ENCODE data around the gene XRCC4. TPM values are rescaled to one million over a fixed set of nuclear protein-coding genes. Genes with fewer than 3 reads are reported as not detected.
"Not testable (repeated sequence)": the region's sequence is repeated elsewhere in the genome, so short reads cannot be mapped to it uniquely, and the experiment has no call there.

XRCC4 gene
- total RNA-seq, 1 donor from 2014 or later = 11.6 TPM

DNA sequence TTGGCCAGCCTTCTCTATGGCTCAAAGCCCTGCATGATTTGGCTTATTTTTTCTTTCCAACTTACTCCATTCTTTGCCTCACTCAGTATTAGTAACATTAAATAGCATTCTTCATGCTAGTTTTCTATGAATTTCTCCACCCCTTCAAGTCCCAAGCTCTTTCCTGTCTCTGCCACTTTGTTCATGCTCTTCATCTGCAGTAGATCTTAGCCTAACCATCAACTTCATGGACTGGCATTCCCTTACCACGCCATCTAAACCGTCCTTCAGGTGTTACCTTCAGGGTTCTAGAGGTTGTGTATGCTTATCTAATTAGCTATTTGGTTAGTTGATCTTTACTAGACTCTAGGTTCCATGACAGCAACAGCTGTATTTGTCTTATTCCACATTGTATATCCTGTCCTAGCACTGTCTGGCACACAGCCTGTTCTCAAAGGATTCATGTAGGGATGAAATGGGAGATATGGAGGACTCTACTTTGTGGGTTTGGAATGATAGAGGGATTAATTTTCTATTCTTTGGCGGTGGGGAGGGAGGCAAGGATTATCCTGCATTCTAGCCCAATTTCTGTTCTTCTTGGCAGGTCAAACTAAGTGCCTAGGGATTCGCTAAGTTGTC lies 26.5 kb upstream of the XRCC4 start:
- Mint-ChIP-seq H3K4me3 (no peak overlapping the region), H3K4me1 (peaks cover 9% of the 10 kb centered on the region), H3K27me3 (no peaks in the 10 kb centered on the region), H3K36me3 (ENCODE audit: low read depth) (peaks cover 37% of the 10 kb centered on the region), H3K9me3 (no peaks in the 10 kb centered on the region), H3K27ac (no peak overlapping the region)
- intact Hi-C loops (cut with micrococcal nuclease) = no loop called here
- no peak for DNase-seq

GRCh38 chr5:83055166-83055565 lies 22.2 kb upstream of the XRCC4 start:
- H3K9me3 Mint-ChIP-seq = no peaks in the 10 kb centered on the region
- H3K4me1 Mint-ChIP-seq = peaks cover 18% of the 10 kb centered on the region
- no peak overlapping the region for H3K4me3 Mint-ChIP-seq
- no peak for DNase-seq
- peak overlapping the region; percentile 58 for H3K27ac Mint-ChIP-seq
- intact Hi-C loops (cut with micrococcal nuclease) = no loop called here
- no peaks in the 10 kb centered on the region for H3K27me3 Mint-ChIP-seq
- H3K36me3 Mint-ChIP-seq (ENCODE audit: low read depth) = peaks cover 58% of the 10 kb centered on the region

GRCh38 chr5:83058726-83059125 lies 18.6 kb upstream of the XRCC4 start:
- peaks cover 18% of the 10 kb centered on the region for H3K4me1 Mint-ChIP-seq
- intact Hi-C loops (cut with micrococcal nuclease) = no loop called here
- H3K9me3 Mint-ChIP-seq = no peaks in the 10 kb centered on the region
- no peaks in the 10 kb centered on the region for H3K27me3 Mint-ChIP-seq
- peak overlapping the region; percentile 47 for H3K27ac Mint-ChIP-seq
- DNase-seq = no peak
- peaks cover 58% of the 10 kb centered on the region for H3K36me3 Mint-ChIP-seq (ENCODE audit: low read depth)
- no peak overlapping the region for H3K4me3 Mint-ChIP-seq

DNA sequence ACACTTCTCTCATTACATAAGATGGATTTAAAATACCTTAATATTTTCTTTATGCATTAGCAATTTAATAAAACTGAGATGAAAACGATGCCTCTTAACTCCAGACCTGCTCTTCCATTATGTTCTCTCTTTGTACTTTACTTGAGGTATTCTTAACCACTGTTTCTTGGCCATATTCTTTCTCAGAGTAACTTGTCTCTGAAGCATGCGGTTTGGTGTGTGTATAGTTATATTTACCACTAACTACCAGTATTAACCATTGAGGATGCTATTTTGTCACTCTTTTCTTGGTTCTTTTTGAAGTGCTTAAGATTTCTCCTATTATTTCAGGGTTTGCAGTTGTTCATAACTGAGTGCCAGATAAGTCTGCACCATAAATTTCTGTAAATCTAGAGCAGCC lies 18.0 kb upstream of the XRCC4 start:
- Mint-ChIP-seq H3K27me3 (no peaks in the 10 kb centered on the region), H3K9me3 (no peaks in the 10 kb centered on the region), H3K27ac (no peak overlapping the region), H3K4me1 (peaks cover 19% of the 10 kb centered on the region), H3K36me3 (ENCODE audit: low read depth) (peaks cover 55% of the 10 kb centered on the region), H3K4me3 (no peak overlapping the region)
- intact Hi-C loops (cut with micrococcal nuclease) = no loop called here
- DNase-seq = no peak

- H3K27ac Mint-ChIP-seq = no peak overlapping the region
- intact Hi-C loops (cut with micrococcal nuclease) = no loop called here
- H3K36me3 Mint-ChIP-seq (ENCODE audit: low read depth) = peaks cover 24% of the 10 kb centered on the region
- peaks cover 19% of the 10 kb centered on the region for H3K4me1 Mint-ChIP-seq
- no peaks in the 10 kb centered on the region for H3K9me3 Mint-ChIP-seq
- no peaks in the 10 kb centered on the region for H3K27me3 Mint-ChIP-seq
- no peak overlapping the region for H3K4me3 Mint-ChIP-seq
- no peak for DNase-seq
These were observed 10.7 kb upstream of the XRCC4 start for GRCh38 chr5:83066548-83067110.

- H3K27me3 Mint-ChIP-seq; H3K27ac Mint-ChIP-seq; H3K4me3 Mint-ChIP-seq; intact Hi-C loops (cut with micrococcal nuclease); DNase-seq; H3K9me3 Mint-ChIP-seq: not testable (repeated sequence)
- Mint-ChIP-seq H3K36me3 (ENCODE audit: low read depth) (peaks cover 27% of the 10 kb centered on the region), H3K4me1 (peaks cover 24% of the 10 kb centered on the region)
These were observed 10.0 kb upstream of the XRCC4 start for GRCh38 chr5:83067377-83067776.

DNA sequence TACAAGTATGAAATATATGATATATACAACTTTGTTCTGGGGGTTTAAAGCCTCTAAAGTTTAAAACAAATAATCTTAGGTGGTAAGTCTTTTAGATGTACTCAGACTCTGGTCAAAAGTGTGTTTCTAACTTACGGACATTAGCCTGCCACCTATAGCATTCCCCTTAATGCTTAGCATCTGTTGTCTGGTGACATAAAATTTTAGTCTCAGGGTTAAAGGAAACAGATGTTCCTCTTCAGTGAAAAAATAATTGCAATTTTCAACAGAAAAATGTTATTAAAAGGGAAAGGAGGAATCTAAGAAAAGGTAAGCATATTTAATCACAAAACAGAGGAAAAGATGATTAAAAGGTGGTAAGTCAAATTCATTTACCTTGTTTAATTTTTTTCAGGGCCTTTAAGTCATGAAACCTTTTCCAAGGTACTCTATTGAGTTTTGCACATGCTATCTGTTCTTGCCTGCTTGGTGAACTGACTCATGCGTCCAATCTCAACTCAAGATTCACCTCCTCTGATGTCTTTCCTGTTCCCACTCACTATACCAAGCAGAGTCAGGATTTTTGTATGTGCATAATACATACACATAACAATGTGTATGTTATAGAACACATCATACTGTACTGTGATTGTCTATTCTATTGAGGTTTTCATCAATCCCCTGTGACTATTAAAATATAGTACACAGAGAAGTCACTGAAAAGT lies 8.1 kb upstream of the XRCC4 start:
- DNase-seq = no peak
- H3K4me1 Mint-ChIP-seq = peaks cover 33% of the 10 kb centered on the region
- H3K27me3 Mint-ChIP-seq = no peaks in the 10 kb centered on the region
- H3K36me3 Mint-ChIP-seq (ENCODE audit: low read depth) = peaks cover 32% of the 10 kb centered on the region
- H3K9me3 Mint-ChIP-seq = no peaks in the 10 kb centered on the region
- intact Hi-C loops (cut with micrococcal nuclease) = no loop called here
- H3K4me3 Mint-ChIP-seq = no peak overlapping the region
- H3K27ac Mint-ChIP-seq = no peak overlapping the region

DNA sequence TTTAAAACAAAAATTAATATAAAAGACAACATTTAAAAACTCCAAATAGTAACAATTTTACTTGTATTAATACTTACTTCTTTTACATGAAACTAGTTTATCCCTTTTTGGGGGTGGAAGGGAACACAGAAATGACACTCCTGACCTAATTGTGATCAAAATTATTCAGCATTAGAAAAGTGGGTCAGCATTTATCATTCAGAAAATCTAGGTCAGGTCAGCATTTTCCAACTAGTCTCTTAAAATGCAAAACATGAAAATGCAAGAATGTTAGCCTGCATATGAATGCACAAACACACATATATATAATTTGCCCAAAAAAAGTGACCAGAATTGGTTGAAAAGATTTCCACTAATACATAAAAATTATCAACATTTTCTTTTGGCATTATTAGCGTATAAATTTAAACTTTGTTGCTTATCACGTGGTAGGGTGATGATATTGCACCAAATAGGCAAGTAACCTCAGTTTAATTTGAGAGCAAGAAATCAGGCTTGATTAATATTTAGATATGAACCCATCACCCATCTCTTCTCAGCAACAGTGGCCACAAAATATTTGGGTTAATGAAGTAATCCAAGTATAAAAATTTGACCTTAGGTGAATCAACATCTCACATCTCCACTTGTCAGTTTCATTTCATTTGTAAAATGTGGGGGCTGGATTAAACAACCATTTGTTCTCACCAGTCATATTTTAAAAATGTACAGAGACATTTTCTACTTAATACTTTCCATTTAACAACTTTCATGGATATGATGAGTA lies 5.9 kb upstream of the XRCC4 start:
- Mint-ChIP-seq H3K27ac (no peak overlapping the region), H3K9me3 (no peaks in the 10 kb centered on the region), H3K27me3 (no peaks in the 10 kb centered on the region), H3K4me1 (peaks cover 41% of the 10 kb centered on the region), H3K4me3 (no peak overlapping the region), H3K36me3 (ENCODE audit: low read depth) (peaks cover 32% of the 10 kb centered on the region)
- intact Hi-C loops (cut with micrococcal nuclease) = loop anchor here (10.0 kb wide), 1 partner anchor 1097 kb away; the partner anchor contains the start of gene ATG10
- DNase-seq = no peak

GRCh38 chr5:83072966-83073365 lies 4.4 kb upstream of the XRCC4 start:
- DNase-seq = no peak
- Mint-ChIP-seq H3K27me3 (no peaks in the 10 kb centered on the region), H3K4me1 (peaks cover 38% of the 10 kb centered on the region), H3K27ac (no peak overlapping the region), H3K4me3 (no peak overlapping the region), H3K36me3 (ENCODE audit: low read depth) (peaks cover 35% of the 10 kb centered on the region), H3K9me3 (no peaks in the 10 kb centered on the region)
- intact Hi-C loops (cut with micrococcal nuclease) = loop anchor here (10.0 kb wide), 1 partner anchor 1098 kb away; the partner anchor contains the start of gene ATG10

GRCh38 chr5:83077662-83078261 lies 415 bp downstream of the XRCC4 start:
- Mint-ChIP-seq H3K36me3 (ENCODE audit: low read depth) (peaks cover 23% of the 10 kb centered on the region), H3K4me1 (peaks cover 34% of the 10 kb centered on the region), H3K4me3 (peak overlapping the region; percentile 97), H3K9me3 (peaks cover 4% of the 10 kb centered on the region), H3K27me3 (no peaks in the 10 kb centered on the region), H3K27ac (peak overlapping the region; percentile 98)
- DNase-seq = no peak
- intact Hi-C loops (cut with micrococcal nuclease) = loop anchor here (1.0 to 10.0 kb wide), 5 partner anchors 395 to 1103 kb away; partner anchors contain the start of genes ATG10, RPS23 and VCAN

GRCh38 chr5:83082750-83083149 lies 5.4 kb downstream of the XRCC4 start:
- peaks cover 3% of the 10 kb centered on the region for H3K36me3 Mint-ChIP-seq (ENCODE audit: low read depth)
- DNase-seq = no peak
- peaks cover 10% of the 10 kb centered on the region for H3K4me1 Mint-ChIP-seq
- peaks cover 4% of the 10 kb centered on the region for H3K9me3 Mint-ChIP-seq
- no peak overlapping the region for H3K27ac Mint-ChIP-seq
- intact Hi-C loops (cut with micrococcal nuclease) = no loop called here
- H3K4me3 Mint-ChIP-seq = no peak overlapping the region
- H3K27me3 Mint-ChIP-seq = no peaks in the 10 kb centered on the region

- Mint-ChIP-seq H3K4me1 (peaks cover 3% of the 10 kb centered on the region), H3K27ac (no peak overlapping the region), H3K4me3 (no peak overlapping the region), H3K27me3 (no peaks in the 10 kb centered on the region), H3K9me3 (no peaks in the 10 kb centered on the region), H3K36me3 (ENCODE audit: low read depth) (peaks cover 3% of the 10 kb centered on the region)
- intact Hi-C loops (cut with micrococcal nuclease) = no loop called here
- no peak for DNase-seq
These were observed 7.0 kb downstream of the XRCC4 start for GRCh38 chr5:83084336-83084735.

DNA sequence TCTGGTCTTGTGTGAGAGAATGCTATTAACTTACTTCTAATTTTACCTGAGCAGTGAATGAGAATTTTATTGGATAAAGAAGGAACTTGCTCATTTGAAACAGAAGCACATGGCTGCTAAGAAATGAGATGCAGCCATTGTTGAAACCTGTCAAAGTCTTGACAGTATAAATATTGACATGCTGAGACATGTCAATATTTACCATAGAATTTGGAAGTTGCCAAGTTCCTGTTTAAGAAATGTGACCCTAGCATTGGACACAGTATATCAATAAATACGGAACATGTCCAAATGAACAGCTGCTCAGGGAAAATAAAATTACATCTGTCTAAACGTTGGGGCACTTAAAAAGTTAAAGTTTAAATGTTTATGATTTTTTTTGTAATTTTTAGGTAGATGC lies 7.8 kb downstream of the XRCC4 start:
- Mint-ChIP-seq H3K27me3 (no peaks in the 10 kb centered on the region), H3K36me3 (ENCODE audit: low read depth) (peaks cover 3% of the 10 kb centered on the region), H3K4me1 (peaks cover 3% of the 10 kb centered on the region), H3K9me3 (no peaks in the 10 kb centered on the region), H3K4me3 (no peak overlapping the region), H3K27ac (no peak overlapping the region)
- DNase-seq = no peak
- intact Hi-C loops (cut with micrococcal nuclease) = no loop called here

Data from activated CD4-positive, alpha-beta T cell treated with anti-CD3 and anti-CD28 coated beads, Interleukin-2, amount 10 ng/mL, durations not matched to agents 24 days and 14 days (primary cell).